ENCODE data around the gene SCNM1.

- TF ChIP-seq CTCF (IDR thresholded peaks at IDR 0.05 in 2 of 3, conservative IDR thresholded peaks at IDR 0.05 in 1 of 3; ENCODE audit: borderline replicate concordance in 1 of 3, insufficient read depth in 1 of 3, low read depth in 2 of 3, low read length in 2 of 3) (no peak), SP1 (IDR thresholded peaks at IDR 0.05; ENCODE audit: low read depth) (no peak), ZFX (IDR thresholded peaks at IDR 0.05) (no peak)
- TF ChIP-seq, protein P1, sequence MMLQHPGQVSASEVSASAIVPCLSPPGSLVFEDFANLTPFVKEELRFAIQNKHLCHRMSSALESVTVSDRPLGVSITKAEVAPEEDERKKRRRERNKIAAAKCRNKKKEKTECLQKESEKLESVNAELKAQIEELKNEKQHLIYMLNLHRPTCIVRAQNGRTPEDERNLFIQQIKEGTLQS (IDR thresholded peaks at IDR 0.05), result no peak
Measured at GRCh38 chr1:151157067-151157531, 8.8 kb upstream of the SCNM1 start.
